GM12878 (cell line): ENCODE results near the gene CARD11. TPM values are rescaled to one million over a fixed set of nuclear protein-coding genes. Genes with fewer than 3 reads are reported as not detected.

Experiments
- ATAC-seq: fragments of 200-7000 bp; cut with Tn5 transposase; 3 replicates; pipeline ENCODE4 v1.9.1; 2020; ENCODE audit warnings: mild to moderate bottlenecking, moderate library complexity
- BruUV-seq: library from RNA; stranded (reverse); fragments of 400-500 nt; replicated peaks from 2 replicates; lab custom pipeline; 2021; lab: Mats Ljungman, UMichigan
- CTCF ChIA-PET: fragments of 300-600 bp; sonication (Branson Sonifier 250); formaldehyde crosslinking; extraction: SDS; loops from one replicate; lab custom pipeline; 2021; ENCODE audit warnings: inconsistent platforms; lab: Yijun Ruan, JAX
- POLR2A ChIA-PET: fragments of 350-600 bp; formaldehyde crosslinking; extraction: SDS; loops from one replicate; lab custom pipeline; 2021; ENCODE audit warnings: inconsistent platforms; lab: Charles Lee
- RAD21 ChIA-PET: fragments of 300-600 bp; sonication (Branson Sonifier 250); formaldehyde crosslinking; loops from one replicate; lab custom pipeline; 2023; ENCODE audit warnings: antibody characterized with exemption; ENCODE audit not compliant: unreplicated experiment; lab: Charles Lee
- SMC1A ChIA-PET: fragments of 300-600 bp; sonication (Branson Sonifier 250); formaldehyde crosslinking; loops from one replicate; lab custom pipeline; 2023; ENCODE audit not compliant: unreplicated experiment, uncharacterized antibody; lab: Charles Lee
- DNase-seq: peaks from one replicate; pipeline ENCODE4 v3.0.0-alpha.2; 2011; ENCODE audit warnings: low read depth, low spot score
- FAIRE-seq: peaks from 3 replicates; lab custom pipeline; 2011; peaks lifted over from hg19 to GRCh38; lab: Jason Lieb, UNC
- H2AFZ ChIP-seq: 2 replicates; pipeline ENCODE4 v1.6.0; 2011; ENCODE audit warnings: low read depth, low read length, control low read depth; ENCODE audit not compliant: control insufficient read depth
- H3K27ac ChIP-seq: 2 replicates; pipeline ENCODE4 v1.5.1; 2011; ENCODE audit warnings: control low read depth; ENCODE audit not compliant: control insufficient read depth, insufficient read depth
- H3K27me3 ChIP-seq, 2 experiments: replicated peaks in 1 of 2; 2 replicates each; pipeline versions ENCODE4 v1.6.0 to v1.6.1; 2011; ENCODE audit warnings: low read length in 1 of 2; ENCODE audit not compliant: control insufficient read depth in 2 of 2, insufficient read depth in 2 of 2
- H3K36me3 ChIP-seq, 2 experiments: 2 replicates each; pipeline ENCODE4 v1.5.1; 2011; ENCODE audit warnings: low read length in 1 of 2; ENCODE audit not compliant: control insufficient read depth in 2 of 2, insufficient read depth in 2 of 2
- H3K4me1 ChIP-seq: 2 replicates; pipeline ENCODE4 v1.6.1; 2011; ENCODE audit warnings: mild to moderate bottlenecking, low read length, moderate library complexity, mixed read lengths; ENCODE audit not compliant: control insufficient read depth, insufficient read depth
- H3K4me2 ChIP-seq: 2 replicates; pipeline ENCODE4 v1.6.0; 2011; ENCODE audit warnings: control low read depth; ENCODE audit not compliant: control insufficient read depth, insufficient read depth
- H3K4me3 ChIP-seq: fragments of 200-600 bp; sonication (generic); 2 replicates; pipeline ENCODE4 v1.5.1; 2016
- H3K79me2 ChIP-seq: 2 replicates; pipeline ENCODE4 v1.6.0; 2011; ENCODE audit warnings: low read length; ENCODE audit not compliant: control insufficient read depth, insufficient read depth
- H3K9ac ChIP-seq: 2 replicates; pipeline ENCODE4 v1.8.0; 2011; ENCODE audit warnings: low read length, control low read depth, mixed read lengths; ENCODE audit not compliant: control insufficient read depth, insufficient read depth
- H3K9me3 ChIP-seq: replicated peaks from 3 replicates; pipeline ENCODE4 v1.5.1; 2011; ENCODE audit warnings: mild to moderate bottlenecking, low read length; ENCODE audit not compliant: control insufficient read depth, insufficient read depth
- H4K20me1 ChIP-seq: 2 replicates; pipeline ENCODE4 v1.6.0; 2011; ENCODE audit not compliant: control insufficient read depth, insufficient read depth
- ASH2L ChIP-seq: fragments of 300-600, 200-600 bp; sonication (generic); IDR thresholded peaks from 2 replicates; pipeline ENCODE4 v1.6.1; 2017; ENCODE audit warnings: low read depth, mild to moderate bottlenecking, borderline replicate concordance
- CHD2 ChIP-seq: IDR thresholded peaks from 2 replicates; pipeline ENCODE4 v1.6.1; 2011; ENCODE audit warnings: low read depth, low read length, improper control_type of control experiment, borderline replicate concordance
- ETV6 ChIP-seq, 2 experiments: fragments of 450-650 bp in 1 of 2; IDR thresholded peaks in 1 of 2; conservative IDR thresholded peaks in 1 of 2; 2 replicates each; pipeline ENCODE4 v1.6.1; 2014; ENCODE audit warnings: antibody characterized with exemption in 1 of 2, borderline replicate concordance in 1 of 2, low read depth in 1 of 2, mild to moderate bottlenecking in 1 of 2, moderate library complexity in 1 of 2
- EZH2 ChIP-seq: IDR thresholded peaks from 2 replicates; pipeline ENCODE4 v1.6.1; 2012; ENCODE audit warnings: low read depth, mild to moderate bottlenecking, control low read depth, inconsistent platforms, low read length, borderline replicate concordance; ENCODE audit not compliant: control insufficient read depth
- MTA2 ChIP-seq: fragments of 450-650 bp; IDR thresholded peaks from 2 replicates; pipeline ENCODE4 v1.6.1; 2016; ENCODE audit warnings: low read depth, mild to moderate bottlenecking, moderate library complexity
- MTA3 ChIP-seq: IDR thresholded peaks from 2 replicates; pipeline ENCODE4 v1.6.1; 2012; ENCODE audit warnings: low read length, inconsistent platforms, borderline replicate concordance
- NFYB ChIP-seq: IDR thresholded peaks from 2 replicates; pipeline ENCODE4 v1.6.1; 2011; ENCODE audit warnings: low read depth, mild to moderate bottlenecking, low read length, improper control_type of control experiment, moderate library complexity; ENCODE audit not compliant: insufficient read depth
- PML ChIP-seq: IDR thresholded peaks from 2 replicates; pipeline ENCODE4 v1.6.1; 2012; ENCODE audit warnings: low read length, inconsistent platforms
- POLR2AphosphoS2 ChIP-seq: IDR thresholded peaks from 2 replicates; pipeline ENCODE4 v1.6.1; 2011; ENCODE audit warnings: low read depth, mild to moderate bottlenecking, low read length, improper control_type of control experiment, moderate library complexity
- SIX5 ChIP-seq: IDR thresholded peaks from 2 replicates; pipeline ENCODE4 v1.6.1; 2011; ENCODE audit warnings: mild to moderate bottlenecking, low read depth, low read length, moderate library complexity; ENCODE audit not compliant: severe bottlenecking
- SMAD5 ChIP-seq: IDR thresholded peaks from 2 replicates; pipeline ENCODE4 v1.6.1; 2016; ENCODE audit warnings: antibody characterized with exemption, low read depth
- SUPT20H ChIP-seq: IDR thresholded peaks from 2 replicates; pipeline ENCODE4 v1.6.1; 2011; ENCODE audit warnings: low read depth, mild to moderate bottlenecking, low read length, moderate library complexity, borderline replicate concordance; ENCODE audit not compliant: control insufficient read depth
- TCF12 ChIP-seq: IDR thresholded peaks from 2 replicates; pipeline ENCODE4 v1.6.1; 2011; ENCODE audit warnings: low read depth, mild to moderate bottlenecking, low read length
- ZNF207 ChIP-seq: fragments of 450-650 bp; IDR thresholded peaks from 2 replicates; pipeline ENCODE4 v1.6.1; 2014; ENCODE audit warnings: antibody characterized with exemption, mild to moderate bottlenecking, borderline replicate concordance
- ZNF274 ChIP-seq: IDR thresholded peaks from one replicate; pipeline ENCODE4 v1.8.0; 2011; ENCODE audit not compliant: insufficient read length, insufficient read depth
- WGBS: methylation state at CpG from one replicate; pipeline ENCODE4 v1.1.6; 2016; ENCODE audit warnings: low lambda C conversion rate; ENCODE audit not compliant: insufficient replicate concordance, insufficient coverage; ENCODE audit errors: missing lambda C conversion rate; 5-methylcytosine and 5-hydroxymethylcytosine counted together
- in situ Hi-C: fragments of 300-500 bp; cut with MboI; formaldehyde crosslinking; loops from 9 replicates; pipeline ENCODE4 v1.14.3; 2018; ENCODE audit warnings: mixed read lengths
- intact Hi-C: fragments of 100-400 bp; cut with micrococcal nuclease; formaldehyde crosslinking; loops from one replicate; pipeline ENCODE4 v1.14.2; 2022; ENCODE audit not compliant: unreplicated experiment
- polyA plus RNA-seq, 11 experiments: library from polyadenylated mRNA; depleted of rRNA in 4 of 11; unstranded in 6 of 11; stranded (reverse) in 5 of 11; fragments of >200 nt; fragmentation: Nextera tagmentation in 4 of 11; fragmentation: Illumina TruSeq in 1 of 11; extraction: Ambion mirVana in 4 of 11; extraction: Trizol in 1 of 11; gene quantifications; 1 replicate in 1 of 11; 2 replicates in 10 of 11; pipeline versions ENCODE4 v1.2.1 to v1.2.3, GENCODE V29; 2011 to 2016; ENCODE audit warnings: inconsistent platforms in 2 of 11, missing spikeins in 2 of 11, low read depth in 1 of 11
- total RNA-seq, 4 experiments: library from RNA; depleted of rRNA in 3 of 4; stranded (reverse); fragments of >200 nt in 3 of 4; fragmentation: Illumina TruSeq in 1 of 4; extraction: Trizol in 1 of 4; gene quantifications; 2 replicates each; pipeline versions ENCODE4 v1.2.1 to v1.2.3, GENCODE V29; 2013 to 2021
- TF ChIP-seq, protein P1 (sequence below): fragments of 450-650 bp; conservative IDR thresholded peaks from 2 replicates; pipeline ENCODE4 v1.6.1; 2017; ENCODE audit warnings: mild to moderate bottlenecking, moderate library complexity
- TF ChIP-seq, protein P2 (sequence below): fragments of 450-650 bp; IDR thresholded peaks from 2 replicates; pipeline ENCODE4 v1.6.1; 2017; ENCODE audit warnings: mild to moderate bottlenecking, moderate library complexity
- TF ChIP-seq, protein P3 (sequence below): IDR thresholded peaks from 2 replicates; pipeline ENCODE4 v1.6.1; 2012; ENCODE audit warnings: low read depth, low read length, improper control_type of control experiment

The CARD11 gene
- total and polyA plus RNA-seq, 10 of the 15 experiments (the other 5 are each of a cell fraction or from before 2014, with no cell fraction given): 0.27 to 72.0 (median 28.4) TPM

DNA sequence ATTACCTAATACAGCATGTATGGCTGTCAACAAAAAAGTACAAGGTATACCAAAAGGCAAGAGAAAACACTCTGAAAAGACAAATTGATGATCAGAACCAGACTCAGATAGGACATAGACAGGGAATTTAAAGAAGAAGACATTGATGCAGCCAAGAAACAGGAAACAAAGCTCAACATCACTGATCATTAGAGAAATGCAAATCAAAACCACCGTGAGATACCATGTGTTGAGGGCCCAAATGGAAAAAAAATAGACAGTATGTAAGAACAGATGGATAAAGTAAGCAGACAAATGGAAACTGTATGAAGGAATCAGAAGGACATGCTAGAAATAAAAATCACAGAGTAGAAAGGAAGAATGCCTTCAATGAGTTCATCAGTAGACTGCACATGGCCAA, 23.3 kb downstream of the CARD11 start:
- POLR2A ChIA-PET: no interaction called here
- H2AFZ ChIP-seq: no peak overlapping the region
- RAD21 ChIA-PET: no interaction called here
- H3K4me1 ChIP-seq: peaks cover 4% of the 10 kb centered on the region; the same call in 1 of the 2 replicates
- no peak overlapping the region for H3K4me3 ChIP-seq
- DNase-seq: no peak
- no TSS peak for BruUV-seq
- CTCF ChIA-PET: interaction anchor here (0.6 kb wide), 1 partner anchor 47 kb away, joined by 3 read pairs; no protein-coding TSS in a partner anchor
- SMC1A ChIA-PET: no interaction called here
- WGBS: 44% methylated on average over 1 of the region's 1 CpG
- FAIRE-seq: no peak
- no peak overlapping the region for H3K4me2 ChIP-seq
- no peak for ATAC-seq
- in situ Hi-C loops (no loop called here), intact Hi-C loops (no loop called here)
- no peaks in the 10 kb centered on the region for H4K20me1 ChIP-seq
- no peak overlapping the region for H3K9ac ChIP-seq
- H3K79me2 ChIP-seq: peaks cover 6% of the 10 kb centered on the region
- peaks cover 0 to 10% of the 10 kb centered on the region in 2 experiments for H3K36me3 ChIP-seq
- H3K27me3 ChIP-seq: no peaks in the 10 kb centered on the region
- H3K9me3 ChIP-seq: peaks cover 16% of the 10 kb centered on the region; the same call in 2 of the 3 replicates
- H3K27ac ChIP-seq: no peak overlapping the region
- TF ChIP-seq ASH2L: no peak
- TF ChIP-seq, protein P1, sequence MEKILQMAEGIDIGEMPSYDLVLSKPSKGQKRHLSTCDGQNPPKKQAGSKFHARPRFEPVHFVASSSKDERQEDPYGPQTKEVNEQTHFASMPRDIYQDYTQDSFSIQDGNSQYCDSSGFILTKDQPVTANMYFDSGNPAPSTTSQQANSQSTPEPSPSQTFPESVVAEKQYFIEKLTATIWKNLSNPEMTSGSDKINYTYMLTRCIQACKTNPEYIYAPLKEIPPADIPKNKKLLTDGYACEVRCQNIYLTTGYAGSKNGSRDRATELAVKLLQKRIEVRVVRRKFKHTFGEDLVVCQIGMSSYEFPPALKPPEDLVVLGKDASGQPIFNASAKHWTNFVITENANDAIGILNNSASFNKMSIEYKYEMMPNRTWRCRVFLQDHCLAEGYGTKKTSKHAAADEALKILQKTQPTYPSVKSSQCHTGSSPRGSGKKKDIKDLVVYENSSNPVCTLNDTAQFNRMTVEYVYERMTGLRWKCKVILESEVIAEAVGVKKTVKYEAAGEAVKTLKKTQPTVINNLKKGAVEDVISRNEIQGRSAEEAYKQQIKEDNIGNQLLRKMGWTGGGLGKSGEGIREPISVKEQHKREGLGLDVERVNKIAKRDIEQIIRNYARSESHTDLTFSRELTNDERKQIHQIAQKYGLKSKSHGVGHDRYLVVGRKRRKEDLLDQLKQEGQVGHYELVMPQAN: no peak
- no peak for TF ChIP-seq ZNF274
- no peak for TF ChIP-seq SIX5
- TF ChIP-seq SUPT20H: no peak
- no peak for TF ChIP-seq EZH2
- TF ChIP-seq, protein P2, sequence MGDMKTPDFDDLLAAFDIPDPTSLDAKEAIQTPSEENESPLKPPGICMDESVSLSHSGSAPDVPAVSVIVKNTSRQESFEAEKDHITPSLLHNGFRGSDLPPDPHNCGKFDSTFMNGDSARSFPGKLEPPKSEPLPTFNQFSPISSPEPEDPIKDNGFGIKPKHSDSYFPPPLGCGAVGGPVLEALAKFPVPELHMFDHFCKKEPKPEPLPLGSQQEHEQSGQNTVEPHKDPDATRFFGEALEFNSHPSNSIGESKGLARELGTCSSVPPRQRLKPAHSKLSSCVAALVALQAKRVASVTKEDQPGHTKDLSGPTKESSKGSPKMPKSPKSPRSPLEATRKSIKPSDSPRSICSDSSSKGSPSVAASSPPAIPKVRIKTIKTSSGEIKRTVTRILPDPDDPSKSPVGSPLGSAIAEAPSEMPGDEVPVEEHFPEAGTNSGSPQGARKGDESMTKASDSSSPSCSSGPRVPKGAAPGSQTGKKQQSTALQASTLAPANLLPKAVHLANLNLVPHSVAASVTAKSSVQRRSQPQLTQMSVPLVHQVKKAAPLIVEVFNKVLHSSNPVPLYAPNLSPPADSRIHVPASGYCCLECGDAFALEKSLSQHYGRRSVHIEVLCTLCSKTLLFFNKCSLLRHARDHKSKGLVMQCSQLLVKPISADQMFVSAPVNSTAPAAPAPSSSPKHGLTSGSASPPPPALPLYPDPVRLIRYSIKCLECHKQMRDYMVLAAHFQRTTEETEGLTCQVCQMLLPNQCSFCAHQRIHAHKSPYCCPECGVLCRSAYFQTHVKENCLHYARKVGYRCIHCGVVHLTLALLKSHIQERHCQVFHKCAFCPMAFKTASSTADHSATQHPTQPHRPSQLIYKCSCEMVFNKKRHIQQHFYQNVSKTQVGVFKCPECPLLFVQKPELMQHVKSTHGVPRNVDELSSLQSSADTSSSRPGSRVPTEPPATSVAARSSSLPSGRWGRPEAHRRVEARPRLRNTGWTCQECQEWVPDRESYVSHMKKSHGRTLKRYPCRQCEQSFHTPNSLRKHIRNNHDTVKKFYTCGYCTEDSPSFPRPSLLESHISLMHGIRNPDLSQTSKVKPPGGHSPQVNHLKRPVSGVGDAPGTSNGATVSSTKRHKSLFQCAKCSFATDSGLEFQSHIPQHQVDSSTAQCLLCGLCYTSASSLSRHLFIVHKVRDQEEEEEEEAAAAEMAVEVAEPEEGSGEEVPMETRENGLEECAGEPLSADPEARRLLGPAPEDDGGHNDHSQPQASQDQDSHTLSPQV: no peak
- TF ChIP-seq MTA3: no peak
- no peak for TF ChIP-seq PML
- no peak for TF ChIP-seq SMAD5
- no peak for TF ChIP-seq TCF12
- no peak for TF ChIP-seq MTA2
- TF ChIP-seq CHD2: no peak
- TF ChIP-seq, protein P3, sequence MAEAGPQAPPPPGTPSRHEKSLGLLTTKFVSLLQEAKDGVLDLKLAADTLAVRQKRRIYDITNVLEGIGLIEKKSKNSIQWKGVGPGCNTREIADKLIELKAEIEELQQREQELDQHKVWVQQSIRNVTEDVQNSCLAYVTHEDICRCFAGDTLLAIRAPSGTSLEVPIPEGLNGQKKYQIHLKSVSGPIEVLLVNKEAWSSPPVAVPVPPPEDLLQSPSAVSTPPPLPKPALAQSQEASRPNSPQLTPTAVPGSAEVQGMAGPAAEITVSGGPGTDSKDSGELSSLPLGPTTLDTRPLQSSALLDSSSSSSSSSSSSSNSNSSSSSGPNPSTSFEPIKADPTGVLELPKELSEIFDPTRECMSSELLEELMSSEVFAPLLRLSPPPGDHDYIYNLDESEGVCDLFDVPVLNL: no peak
- TF ChIP-seq NFYB: no peak
- TF ChIP-seq POLR2AphosphoS2: no peak
- no peak for TF ChIP-seq ZNF207
- TF ChIP-seq ETV6 (conservative IDR thresholded peaks at IDR 0.05 in 1 of 2, IDR thresholded peaks at IDR 0.05 in 1 of 2; ENCODE audit: borderline replicate concordance in 1 of 2, low read depth in 1 of 2): no peak
